GM12878 (cell line): ENCODE measurements around the gene SNX30. TPM values are rescaled to one million over a fixed set of nuclear protein-coding genes. Genes with fewer than 3 reads are reported as not detected.

Source experiments
- ATAC-seq: fragments of 200-7000 bp; cut with Tn5 transposase; 3 replicates; pipeline ENCODE4 v1.9.1; 2020; ENCODE audit warnings: mild to moderate bottlenecking, moderate library complexity
- BruUV-seq: library from RNA; stranded (reverse); fragments of 400-500 nt; replicated peaks from 2 replicates; lab custom pipeline; 2021; lab: Mats Ljungman, UMichigan
- CTCF ChIA-PET: fragments of 300-600 bp; sonication (Branson Sonifier 250); formaldehyde crosslinking; extraction: SDS; loops from one replicate; lab custom pipeline; 2021; ENCODE audit warnings: inconsistent platforms; lab: Yijun Ruan, JAX
- POLR2A ChIA-PET: fragments of 350-600 bp; formaldehyde crosslinking; extraction: SDS; loops from one replicate; lab custom pipeline; 2021; ENCODE audit warnings: inconsistent platforms; lab: Charles Lee
- RAD21 ChIA-PET: fragments of 300-600 bp; sonication (Branson Sonifier 250); formaldehyde crosslinking; loops from one replicate; lab custom pipeline; 2023; ENCODE audit warnings: antibody characterized with exemption; ENCODE audit not compliant: unreplicated experiment; lab: Charles Lee
- SMC1A ChIA-PET: fragments of 300-600 bp; sonication (Branson Sonifier 250); formaldehyde crosslinking; loops from one replicate; lab custom pipeline; 2023; ENCODE audit not compliant: unreplicated experiment, uncharacterized antibody; lab: Charles Lee
- DNase-seq: peaks from one replicate; pipeline ENCODE4 v3.0.0-alpha.2; 2011; ENCODE audit warnings: low read depth, low spot score
- FAIRE-seq: peaks from 3 replicates; lab custom pipeline; 2011; peaks lifted over from hg19 to GRCh38; lab: Jason Lieb, UNC
- H2AFZ ChIP-seq: 2 replicates; pipeline ENCODE4 v1.6.0; 2011; ENCODE audit warnings: low read depth, low read length, control low read depth; ENCODE audit not compliant: control insufficient read depth
- H3K27ac ChIP-seq: 2 replicates; pipeline ENCODE4 v1.5.1; 2011; ENCODE audit warnings: control low read depth; ENCODE audit not compliant: control insufficient read depth, insufficient read depth
- H3K27me3 ChIP-seq, 2 experiments: replicated peaks in 1 of 2; 2 replicates each; pipeline versions ENCODE4 v1.6.0 to v1.6.1; 2011; ENCODE audit warnings: low read length in 1 of 2; ENCODE audit not compliant: control insufficient read depth in 2 of 2, insufficient read depth in 2 of 2
- H3K36me3 ChIP-seq, 2 experiments: 2 replicates each; pipeline ENCODE4 v1.5.1; 2011; ENCODE audit warnings: low read length in 1 of 2; ENCODE audit not compliant: control insufficient read depth in 2 of 2, insufficient read depth in 2 of 2
- H3K4me1 ChIP-seq: 2 replicates; pipeline ENCODE4 v1.6.1; 2011; ENCODE audit warnings: mild to moderate bottlenecking, low read length, moderate library complexity, mixed read lengths; ENCODE audit not compliant: control insufficient read depth, insufficient read depth
- H3K4me2 ChIP-seq: 2 replicates; pipeline ENCODE4 v1.6.0; 2011; ENCODE audit warnings: control low read depth; ENCODE audit not compliant: control insufficient read depth, insufficient read depth
- H3K4me3 ChIP-seq: fragments of 200-600 bp; sonication (generic); 2 replicates; pipeline ENCODE4 v1.5.1; 2016
- H3K79me2 ChIP-seq: 2 replicates; pipeline ENCODE4 v1.6.0; 2011; ENCODE audit warnings: low read length; ENCODE audit not compliant: control insufficient read depth, insufficient read depth
- H3K9ac ChIP-seq: 2 replicates; pipeline ENCODE4 v1.8.0; 2011; ENCODE audit warnings: low read length, control low read depth, mixed read lengths; ENCODE audit not compliant: control insufficient read depth, insufficient read depth
- H3K9me3 ChIP-seq: replicated peaks from 3 replicates; pipeline ENCODE4 v1.5.1; 2011; ENCODE audit warnings: mild to moderate bottlenecking, low read length; ENCODE audit not compliant: control insufficient read depth, insufficient read depth
- H4K20me1 ChIP-seq: 2 replicates; pipeline ENCODE4 v1.6.0; 2011; ENCODE audit not compliant: control insufficient read depth, insufficient read depth
- CTCF ChIP-seq, 3 experiments: IDR thresholded peaks in 2 of 3; conservative IDR thresholded peaks in 1 of 3; 2 replicates each; pipeline ENCODE4 v1.5.1; 2011; ENCODE audit warnings: low read depth in 3 of 3, low read length in 3 of 3, mild to moderate bottlenecking in 3 of 3, control low read depth in 2 of 3, moderate library complexity in 2 of 3, inconsistent platforms in 1 of 3, mixed read lengths in 1 of 3; ENCODE audit not compliant: control insufficient read depth in 2 of 3, insufficient read depth in 1 of 3; ENCODE audit errors: extremely low read depth in 1 of 3
- GABPA ChIP-seq: IDR thresholded peaks from 2 replicates; pipeline ENCODE4 v1.6.1; 2014; ENCODE audit warnings: antibody characterized with exemption, low read depth, mild to moderate bottlenecking, inconsistent platforms
- HCFC1 ChIP-seq: fragments of 150-350 bp; IDR thresholded peaks from 2 replicates; pipeline ENCODE4 v1.6.1; 2014; ENCODE audit warnings: low read length
- MYC ChIP-seq: IDR thresholded peaks from 2 replicates; pipeline ENCODE4 v1.6.1; 2011; ENCODE audit warnings: mild to moderate bottlenecking, low read length, moderate library complexity, inconsistent platforms; ENCODE audit not compliant: insufficient read depth, insufficient replicate concordance, insufficient read length, severe bottlenecking
- POLR2A ChIP-seq: IDR thresholded peaks from 2 replicates; pipeline ENCODE4 v1.6.1; 2011; ENCODE audit warnings: low read depth, mild to moderate bottlenecking, low read length
- POU2F2 ChIP-seq: IDR thresholded peaks from 3 replicates; pipeline ENCODE4 v1.6.1; 2011; ENCODE audit warnings: low read depth, mild to moderate bottlenecking, low read length, borderline replicate concordance
- RBBP5 ChIP-seq: fragments of 200-600 bp; sonication (generic); conservative IDR thresholded peaks from 2 replicates; pipeline ENCODE4 v1.6.1; 2016
- SIX5 ChIP-seq: IDR thresholded peaks from 2 replicates; pipeline ENCODE4 v1.6.1; 2011; ENCODE audit warnings: mild to moderate bottlenecking, low read depth, low read length, moderate library complexity; ENCODE audit not compliant: severe bottlenecking
- SMAD5 ChIP-seq: IDR thresholded peaks from 2 replicates; pipeline ENCODE4 v1.6.1; 2016; ENCODE audit warnings: antibody characterized with exemption, low read depth
- SMARCA5 ChIP-seq: fragments of 450-650 bp; IDR thresholded peaks from 2 replicates; pipeline ENCODE4 v1.6.1; 2017; ENCODE audit warnings: mild to moderate bottlenecking
- SP1 ChIP-seq: IDR thresholded peaks from one replicate; pipeline ENCODE4 v1.6.1; 2011; ENCODE audit warnings: low read depth, low read length
- SUZ12 ChIP-seq: fragments of 200-600 bp; sonication (generic); IDR thresholded peaks from one replicate; pipeline ENCODE4 v1.6.1; 2018; ENCODE audit warnings: antibody characterized with exemption, mild to moderate bottlenecking; ENCODE audit not compliant: unreplicated experiment
- TARDBP ChIP-seq: IDR thresholded peaks from 2 replicates; pipeline ENCODE4 v1.6.1; 2016; ENCODE audit warnings: borderline replicate concordance
- ZSCAN29 ChIP-seq: fragments of 450-650 bp; IDR thresholded peaks from 2 replicates; pipeline ENCODE4 v1.6.1; 2017; ENCODE audit warnings: mild to moderate bottlenecking, moderate library complexity
- ZZZ3 ChIP-seq: IDR thresholded peaks from 2 replicates; pipeline ENCODE4 v1.6.1; 2011; ENCODE audit warnings: low read depth; ENCODE audit not compliant: control insufficient read depth, insufficient read length
- WGBS: methylation state at CpG from one replicate; pipeline ENCODE4 v1.1.6; 2016; ENCODE audit warnings: low lambda C conversion rate; ENCODE audit not compliant: insufficient replicate concordance, insufficient coverage; ENCODE audit errors: missing lambda C conversion rate; 5-methylcytosine and 5-hydroxymethylcytosine counted together
- in situ Hi-C: fragments of 300-500 bp; cut with MboI; formaldehyde crosslinking; loops from 9 replicates; pipeline ENCODE4 v1.14.3; 2018; ENCODE audit warnings: mixed read lengths
- intact Hi-C: fragments of 100-400 bp; cut with micrococcal nuclease; formaldehyde crosslinking; loops from one replicate; pipeline ENCODE4 v1.14.2; 2022; ENCODE audit not compliant: unreplicated experiment
- polyA plus RNA-seq, 11 experiments: library from polyadenylated mRNA; depleted of rRNA in 4 of 11; unstranded in 6 of 11; stranded (reverse) in 5 of 11; fragments of >200 nt; fragmentation: Nextera tagmentation in 4 of 11; fragmentation: Illumina TruSeq in 1 of 11; extraction: Ambion mirVana in 4 of 11; extraction: Trizol in 1 of 11; gene quantifications; 1 replicate in 1 of 11; 2 replicates in 10 of 11; pipeline versions ENCODE4 v1.2.1 to v1.2.3, GENCODE V29; 2011 to 2016; ENCODE audit warnings: inconsistent platforms in 2 of 11, missing spikeins in 2 of 11, low read depth in 1 of 11
- total RNA-seq, 4 experiments: library from RNA; depleted of rRNA in 3 of 4; stranded (reverse); fragments of >200 nt in 3 of 4; fragmentation: Illumina TruSeq in 1 of 4; extraction: Trizol in 1 of 4; gene quantifications; 2 replicates each; pipeline versions ENCODE4 v1.2.1 to v1.2.3, GENCODE V29; 2013 to 2021
- TF ChIP-seq, protein P1 (sequence below): fragments of 450-650 bp; IDR thresholded peaks from 2 replicates; pipeline ENCODE4 v1.6.1; 2014; ENCODE audit warnings: mild to moderate bottlenecking
- TF ChIP-seq, protein P2 (sequence below): fragments of 450-650 bp; formaldehyde crosslinking; IDR thresholded peaks from 2 replicates; pipeline ENCODE4 v1.5.0; 2022; ENCODE audit warnings: mild to moderate bottlenecking, missing genetic modification characterization

The SNX30 gene
- total and polyA plus RNA-seq, 10 of the 15 experiments (the other 5 are each of a cell fraction or from before 2014, with no cell fraction given) = 0.53 to 4.0 (median 1.5) TPM

DNA sequence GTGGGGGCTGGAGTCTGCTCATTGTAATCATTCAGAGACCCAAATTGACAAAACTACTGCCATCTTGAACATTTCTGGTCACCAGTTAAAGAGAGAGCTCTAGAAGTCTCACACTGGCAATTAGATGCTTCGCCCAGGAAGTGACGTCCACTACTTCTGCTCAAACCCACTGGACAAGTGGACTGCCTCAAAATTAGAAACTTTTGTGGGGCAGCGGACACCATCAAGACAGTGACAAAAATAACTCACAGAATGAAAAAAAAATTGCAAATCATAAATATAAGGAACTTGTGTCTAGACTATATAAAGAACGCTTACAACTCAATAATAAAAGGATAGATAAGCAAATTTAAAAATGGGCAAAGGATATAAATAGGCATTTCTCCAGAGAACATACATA is 149.9 kb downstream of the SNX30 start (continued):
- TF ChIP-seq, protein P1, sequence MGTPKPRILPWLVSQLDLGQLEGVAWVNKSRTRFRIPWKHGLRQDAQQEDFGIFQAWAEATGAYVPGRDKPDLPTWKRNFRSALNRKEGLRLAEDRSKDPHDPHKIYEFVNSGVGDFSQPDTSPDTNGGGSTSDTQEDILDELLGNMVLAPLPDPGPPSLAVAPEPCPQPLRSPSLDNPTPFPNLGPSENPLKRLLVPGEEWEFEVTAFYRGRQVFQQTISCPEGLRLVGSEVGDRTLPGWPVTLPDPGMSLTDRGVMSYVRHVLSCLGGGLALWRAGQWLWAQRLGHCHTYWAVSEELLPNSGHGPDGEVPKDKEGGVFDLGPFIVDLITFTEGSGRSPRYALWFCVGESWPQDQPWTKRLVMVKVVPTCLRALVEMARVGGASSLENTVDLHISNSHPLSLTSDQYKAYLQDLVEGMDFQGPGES = no peak
- TF ChIP-seq RBBP5 (no peak), SUZ12 (no peak), MYC (no peak), POU2F2 (no peak)

GRCh38 chr9:112900901-112901300 is 150.3 kb downstream of the SNX30 start:
- WGBS = 0% methylated on average over 1 of the region's 1 CpG
- Histone ChIP-seq H3K79me2 (no peaks in the 10 kb centered on the region), H3K36me3 (no peaks in the 10 kb centered on the region), H3K4me2 (no peak overlapping the region), H3K9ac (no peak overlapping the region), H3K27me3 (no peaks in the 10 kb centered on the region), H4K20me1 (no peaks in the 10 kb centered on the region), H3K4me1 (peaks cover 4% of the 10 kb centered on the region), H3K4me3 (no peak overlapping the region), H3K27ac (no peak overlapping the region), H2AFZ (no peak overlapping the region), H3K9me3 (no peaks in the 10 kb centered on the region)
- ChIA-PET RAD21 (no interaction called here), SMC1A (no interaction called here), POLR2A (no interaction called here), CTCF (interaction anchor here (3.7 kb wide), 1 partner anchor 59 kb away, joined by 138 read pairs; no protein-coding TSS in a partner anchor)
- DNase-seq = no peak
- TF ChIP-seq TARDBP = no peak
- no peak for TF ChIP-seq SMAD5
- TF ChIP-seq, protein P2, sequence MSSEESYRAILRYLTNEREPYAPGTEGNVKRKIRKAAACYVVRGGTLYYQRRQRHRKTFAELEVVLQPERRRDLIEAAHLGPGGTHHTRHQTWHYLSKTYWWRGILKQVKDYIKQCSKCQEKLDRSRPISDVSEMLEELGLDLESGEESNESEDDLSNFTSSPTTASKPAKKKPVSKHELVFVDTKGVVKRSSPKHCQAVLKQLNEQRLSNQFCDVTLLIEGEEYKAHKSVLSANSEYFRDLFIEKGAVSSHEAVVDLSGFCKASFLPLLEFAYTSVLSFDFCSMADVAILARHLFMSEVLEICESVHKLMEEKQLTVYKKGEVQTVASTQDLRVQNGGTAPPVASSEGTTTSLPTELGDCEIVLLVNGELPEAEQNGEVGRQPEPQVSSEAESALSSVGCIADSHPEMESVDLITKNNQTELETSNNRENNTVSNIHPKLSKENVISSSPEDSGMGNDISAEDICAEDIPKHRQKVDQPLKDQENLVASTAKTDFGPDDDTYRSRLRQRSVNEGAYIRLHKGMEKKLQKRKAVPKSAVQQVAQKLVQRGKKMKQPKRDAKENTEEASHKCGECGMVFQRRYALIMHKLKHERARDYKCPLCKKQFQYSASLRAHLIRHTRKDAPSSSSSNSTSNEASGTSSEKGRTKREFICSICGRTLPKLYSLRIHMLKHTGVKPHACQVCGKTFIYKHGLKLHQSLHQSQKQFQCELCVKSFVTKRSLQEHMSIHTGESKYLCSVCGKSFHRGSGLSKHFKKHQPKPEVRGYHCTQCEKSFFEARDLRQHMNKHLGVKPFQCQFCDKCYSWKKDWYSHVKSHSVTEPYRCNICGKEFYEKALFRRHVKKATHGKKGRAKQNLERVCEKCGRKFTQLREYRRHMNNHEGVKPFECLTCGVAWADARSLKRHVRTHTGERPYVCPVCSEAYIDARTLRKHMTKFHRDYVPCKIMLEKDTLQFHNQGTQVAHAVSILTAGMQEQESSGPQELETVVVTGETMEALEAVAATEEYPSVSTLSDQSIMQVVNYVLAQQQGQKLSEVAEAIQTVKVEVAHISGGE = no peak
- no peak for TF ChIP-seq GABPA
- TF ChIP-seq SP1 = no peak
- TF ChIP-seq SUZ12 = no peak
- no peak for TF ChIP-seq CTCF (IDR thresholded peaks at IDR 0.05 in 2 of 3, conservative IDR thresholded peaks at IDR 0.05 in 1 of 3; ENCODE audit: control insufficient read depth in 2 of 3, extremely low read depth in 1 of 3, insufficient read depth in 1 of 3, low read depth in 3 of 3, low read length in 3 of 3)
- TF ChIP-seq ZZZ3 = no peak
- no peak for TF ChIP-seq ZSCAN29
- no peak for TF ChIP-seq HCFC1
- no peak for TF ChIP-seq POLR2A
- TF ChIP-seq SIX5 = no peak
- TF ChIP-seq SMARCA5 = no peak
- intact Hi-C loops = loop anchor here (10.0 kb wide), 1 partner anchor 456 kb away; no protein-coding TSS in a partner anchor
- BruUV-seq = no TSS peak
- ATAC-seq = no peak
- in situ Hi-C loops = no loop called here
- FAIRE-seq = no peak
